Ureter (tissue), 1 donor: ENCODE data around the gene TTC24. TPM values are rescaled to one million over a fixed set of nuclear protein-coding genes. Genes with fewer than 3 reads are reported as not detected.
A peak's percentile ranks its signal among the peaks of the same experiment; 100 is the strongest.
"Not testable (repeated sequence)": the region's sequence is repeated elsewhere in the genome, so short reads cannot be mapped to it uniquely, and the experiment has no call there.

Source experiments
- DNase-seq: peaks from one replicate; pipeline ENCODE4 v3.0.0-alpha.2; 2020; ENCODE audit warnings: low spot score
- total RNA-seq: library from RNA; stranded (reverse); gene quantifications from one replicate; pipeline ENCODE4 v1.2.4, GENCODE V29; 2023
- donor health status: DM: yes; HTN: yes; CAD: no.

Gene TTC24
- total RNA-seq, 1 donor from 2014 or later, result not detected

GRCh38 chr1:156608036-156608674 lies 28.6 kb downstream of the TTC24 start:
- peak; percentile 73 for DNase-seq

- DNase-seq, result no peak
Measured at GRCh38 chr1:156608981-156609380, 29.5 kb downstream of the TTC24 start.

- not testable (repeated sequence) for DNase-seq
Measured at GRCh38 chr1:156610072-156610471, 30.5 kb downstream of the TTC24 start.

- DNase-seq, result no peak
Measured at GRCh38 chr1:156612666-156613065, 33.1 kb downstream of the TTC24 start.

GRCh38 chr1:156615946-156616345 lies 36.4 kb downstream of the TTC24 start:
- DNase-seq, result no peak

GRCh38 chr1:156616463-156616862 lies 36.9 kb downstream of the TTC24 start:
- DNase-seq, result peak; percentile 87

- DNase-seq, result no peak
Measured at GRCh38 chr1:156618853-156619581, 39.5 kb downstream of the TTC24 start, which contains the start of gene HAPLN2. Gene HAPLN2 (plus strand): TSS chr1:156619415. CDS start chr1:156623491, 4,076 bp downstream.

GRCh38 chr1:156619582-156619955 lies 40.0 kb downstream of the TTC24 start:
- DNase-seq, result no peak

GRCh38 chr1:156622581-156623297 lies 43.2 kb downstream of the TTC24 start:
- no peak for DNase-seq

- DNase-seq, result peak; percentile 74
Measured at GRCh38 chr1:156623946-156624813, 44.7 kb downstream of the TTC24 start.

GRCh38 chr1:156624814-156625435 lies 45.4 kb downstream of the TTC24 start:
- no peak for DNase-seq

GRCh38 chr1:156625436-156626078 lies 46.0 kb downstream of the TTC24 start:
- no peak for DNase-seq

- DNase-seq, result no peak
Measured at GRCh38 chr1:156626079-156626438, 46.5 kb downstream of the TTC24 start.

- no peak for DNase-seq
Measured at GRCh38 chr1:156627313-156627880, 47.9 kb downstream of the TTC24 start.

GRCh38 chr1:156629823-156630449 lies 50.4 kb downstream of the TTC24 start:
- no peak for DNase-seq

- DNase-seq, result not testable (repeated sequence)
Measured at GRCh38 chr1:156631152-156631551, 51.6 kb downstream of the TTC24 start.

GRCh38 chr1:156632355-156632754 lies 52.8 kb downstream of the TTC24 start:
- no peak for DNase-seq
